ENCODE measurements around the gene INTS7. TPM values are rescaled to one million over a fixed set of nuclear protein-coding genes. Genes with fewer than 3 reads are reported as not detected.

INTS7 gene

Small RNAs within 50 kb of the gene (small RNA-seq; reads per million reads assigned to genes)
- gene MIR3122 (ENCODE audit: low read depth) (1.2 reads per million), gene RF00568 (ENCODE audit: low read depth) (not detected)
